GM21381 (cell line): Measurements from ENCODE around the gene WBP1.

Experiments used
- ATAC-seq: cut with Tn5 transposase; IDR thresholded peaks from one replicate; pipeline ENCODE4 v1.9.1; 2021; ENCODE audit warnings: mild to moderate bottlenecking, moderate library complexity; ENCODE audit not compliant: unreplicated experiment

Gene WBP1

GRCh38 chr2:74501335-74502071 lies 43.3 kb downstream of the WBP1 start:
- no peak for ATAC-seq

GRCh38 chr2:74502147-74502719 lies 44.0 kb downstream of the WBP1 start:
- ATAC-seq, result no peak

GRCh38 chr2:74502720-74503505 lies 44.7 kb downstream of the WBP1 start:
- no peak for ATAC-seq

DNA sequence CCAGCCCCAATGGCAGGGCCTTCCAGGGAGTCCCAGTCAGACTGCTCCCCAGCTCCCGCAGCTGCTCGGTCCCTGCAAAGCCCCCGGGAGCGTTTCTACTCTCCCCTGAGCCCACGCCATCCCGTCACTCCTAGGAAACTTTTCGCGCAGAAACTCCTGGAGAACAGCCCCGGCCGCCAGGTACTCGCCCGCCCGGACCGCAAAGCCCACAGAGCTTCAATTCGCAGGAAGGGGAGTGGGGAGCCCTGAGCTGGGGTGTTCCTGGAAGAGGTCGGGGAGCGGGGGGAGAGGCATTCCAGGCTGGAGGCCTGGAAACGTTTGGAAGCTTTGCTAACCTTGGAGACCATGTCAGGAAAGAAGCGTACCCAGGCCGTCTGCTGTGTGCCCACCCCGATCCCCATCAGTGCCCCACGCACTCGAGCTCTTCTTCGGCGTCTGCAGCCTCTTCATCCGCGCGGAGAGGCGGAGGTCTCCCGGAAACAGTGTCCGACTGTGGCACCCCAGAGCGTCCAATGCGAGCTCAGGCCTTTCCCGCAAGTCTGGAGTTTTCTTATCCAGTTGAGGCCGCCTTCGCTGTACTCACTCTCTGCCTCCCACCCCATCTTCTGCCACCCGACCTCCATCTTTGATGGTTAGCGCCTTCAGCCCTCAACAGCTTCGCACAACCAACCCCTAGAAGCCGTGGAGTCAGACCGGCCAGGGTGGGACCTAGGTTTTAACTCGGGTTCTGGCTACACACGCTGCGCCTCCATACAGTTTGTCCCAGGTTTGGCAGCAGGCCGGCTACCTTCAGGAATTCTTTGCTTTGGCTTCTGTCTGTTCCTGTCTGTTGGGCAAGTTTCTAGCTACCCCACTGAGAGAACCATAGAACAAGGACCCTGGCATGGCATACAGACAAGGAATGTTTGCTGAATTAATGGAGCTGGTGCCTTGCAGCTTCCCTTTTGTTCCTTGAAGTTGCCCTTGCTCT lies 45.6 kb downstream of the WBP1 start:
- no peak for ATAC-seq

DNA sequence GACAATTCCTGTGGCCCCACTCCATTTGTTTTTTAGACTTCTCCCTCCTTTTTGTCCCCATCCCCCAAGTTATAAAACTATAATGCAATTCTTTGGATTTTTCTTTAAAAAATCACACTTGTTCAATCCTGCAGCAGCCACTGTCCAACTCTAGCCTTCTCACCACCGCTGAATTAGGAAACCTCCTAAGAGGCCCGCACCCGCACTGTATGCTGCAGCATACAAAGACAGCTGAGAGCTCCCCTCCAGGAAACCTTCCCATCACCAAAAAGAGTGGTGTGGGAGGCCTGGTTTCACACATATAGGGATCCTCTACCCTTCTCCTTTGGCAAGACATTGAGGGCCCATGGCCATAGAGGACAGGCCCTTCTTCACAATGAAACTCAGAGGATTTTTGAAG lies 46.4 kb downstream of the WBP1 start:
- no peak for ATAC-seq

GRCh38 chr2:74505448-74506246 lies 47.4 kb downstream of the WBP1 start:
- ATAC-seq, result no peak

DNA sequence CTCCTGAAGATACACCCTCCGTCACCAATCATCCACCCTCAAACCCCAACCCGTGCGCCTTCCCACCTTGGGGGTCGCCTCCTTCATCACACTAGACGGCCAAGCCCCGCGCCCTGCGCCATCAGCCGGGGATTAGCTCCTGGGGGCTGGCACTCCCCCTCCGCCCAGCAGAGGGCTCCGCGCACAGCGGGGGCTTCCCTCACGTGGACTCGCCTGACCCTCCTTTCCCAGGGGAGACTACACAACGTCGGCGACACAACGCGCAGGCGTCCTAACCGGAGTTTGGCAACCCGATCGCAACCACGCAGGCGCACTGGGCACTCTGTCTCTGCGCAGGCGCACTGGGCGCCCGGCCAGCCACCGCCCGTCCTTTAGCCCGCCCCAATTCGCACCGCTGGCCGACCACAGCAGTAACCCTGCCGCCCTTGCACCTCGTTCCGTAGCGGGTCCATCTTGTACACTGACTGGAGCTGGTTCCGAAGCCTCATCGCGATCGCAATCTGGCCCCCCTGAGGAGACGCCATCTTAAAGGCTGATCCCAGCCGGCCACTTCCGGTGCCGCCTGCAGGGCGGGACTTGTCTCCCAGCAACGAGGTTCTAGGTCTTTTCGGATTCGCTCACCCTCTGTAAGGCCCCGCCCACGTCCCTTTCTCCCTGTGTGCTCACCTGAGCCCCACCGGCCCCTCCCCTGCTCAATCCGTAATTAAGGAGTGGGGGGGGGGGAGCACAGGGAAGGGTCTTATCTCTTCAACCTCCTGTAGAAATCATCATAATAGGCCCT lies 49.1 kb downstream of the WBP1 start, which contains the start of gene PCGF1:
Gene PCGF1 (minus strand): TSS at position 551 of the 781 bp plus-strand sequence. CDS start 27 bp downstream, at position 524.
- peak; percentile 87 for ATAC-seq

GRCh38 chr2:74507926-74508520 lies 49.8 kb downstream of the WBP1 start:
- ATAC-seq, result peak; percentile 6

- ATAC-seq, result no peak
Observed at GRCh38 chr2:74510272-74510671, 52.0 kb downstream of the WBP1 start.
